Spleen (tissue), 13 donors: Measurements from ENCODE around the gene AHI1. TPM values are rescaled to one million over a fixed set of nuclear protein-coding genes. Genes with fewer than 3 reads are reported as not detected.
A peak's percentile ranks its signal among the peaks of the same experiment; 100 is the strongest.

Source experiments
- DNase-seq: peaks from one replicate; pipeline ENCODE4 v3.0.0-alpha.2; 2020
- H3K27ac ChIP-seq, 8 donors: fragments of 200-600 bp; sonication (generic) in 7 of 8; 1 replicate in 4 of 8; 2 replicates in 4 of 8; pipeline versions ENCODE4 v1.5.0 to v1.8.0; 2016 to 2021; ENCODE audit warnings: inconsistent platforms in 4 of 8, mild to moderate bottlenecking in 4 of 8, moderate library complexity in 1 of 8
- H3K27me3 ChIP-seq, 7 donors: fragments of 200-600 bp; sonication (generic) in 6 of 7; replicated peaks in 1 of 7; 1 replicate in 4 of 7; 2 replicates in 3 of 7; pipeline versions ENCODE4 v1.5.0 to v1.8.0; 2016 to 2021; ENCODE audit warnings: inconsistent platforms in 3 of 7, mild to moderate bottlenecking in 1 of 7
- H3K36me3 ChIP-seq, 6 donors: fragments of 200-600 bp; sonication (generic) in 5 of 6; 1 replicate in 4 of 6; 2 replicates in 2 of 6; pipeline versions ENCODE4 v1.5.0 to v1.8.0; 2016 to 2021; ENCODE audit warnings: inconsistent platforms in 2 of 6
- H3K4me1 ChIP-seq, 6 donors: fragments of 200-600 bp; sonication (generic) in 5 of 6; 1 replicate in 3 of 6; 2 replicates in 3 of 6; pipeline versions ENCODE4 v1.5.0 to v1.8.0; 2016 to 2021; ENCODE audit warnings: inconsistent platforms in 3 of 6
- H3K4me3 ChIP-seq, 8 donors: fragments of 200-600 bp; sonication (generic) in 7 of 8; 1 replicate in 4 of 8; 2 replicates in 4 of 8; pipeline versions ENCODE4 v1.5.0 to v1.8.0; 2016 to 2021; ENCODE audit warnings: inconsistent platforms in 4 of 8, mild to moderate bottlenecking in 4 of 8, moderate library complexity in 2 of 8
- H3K9me3 ChIP-seq, 8 donors: fragments of 200-600 bp; sonication (generic) in 7 of 8; 1 replicate in 4 of 8; 2 replicates in 4 of 8; pipeline versions ENCODE4 v1.5.0 to v1.8.0; 2016 to 2021; ENCODE audit warnings: inconsistent platforms in 4 of 8
- CTCF ChIP-seq, 11 experiments: fragments of 200-600 bp in 7 of 11; fragments of 450-650 bp in 4 of 11; sonication (generic) in 4 of 11; IDR thresholded peaks in 8 of 11; conservative IDR thresholded peaks in 3 of 11; 1 replicate in 7 of 11; 2 replicates in 4 of 11; pipeline versions ENCODE4 v1.4.0 to v1.8.0; 2016 to 2021; ENCODE audit warnings: antibody characterized with exemption in 11 of 11, inconsistent platforms in 4 of 11, mild to moderate bottlenecking in 1 of 11
- POLR2A ChIP-seq, 3 donors: fragments of 450-650 bp; IDR thresholded peaks; one replicate each; pipeline ENCODE4 v1.5.1; 2017; ENCODE audit warnings: antibody characterized with exemption in 3 of 3, mild to moderate bottlenecking in 1 of 3
- POLR2AphosphoS5 ChIP-seq, 3 donors: sonication (generic); formaldehyde crosslinking; IDR thresholded peaks; one replicate each; pipeline ENCODE4 v1.5.1; 2017; ENCODE audit warnings: antibody characterized with exemption in 3 of 3
- WGBS, 5 donors: extraction: QIAGEN DNeasy Blood & Tissue Kit in 3 of 5; methylation state at CpG; one replicate each; pipeline versions ENCODE4 v1.1.5 to v1.1.7; 2013 to 2018; 5-methylcytosine and 5-hydroxymethylcytosine counted together
- intact Hi-C: fragments of 100-400 bp; cut with DNase I; formaldehyde crosslinking; loops from one replicate; pipeline ENCODE4 v1.15.0; 2023; ENCODE audit warnings: low total_unique reads
- long read RNA-seq, 2 donors: transcript quantifications; one replicate each; lab custom pipeline, GENCODE V29; 2026
- polyA plus RNA-seq, 3 donors: library from polyadenylated mRNA; stranded (reverse); fragments of 200-250 nt; gene quantifications; one replicate each; pipeline ENCODE4 v1.2.1, GENCODE V29; 2013
- total RNA-seq, 7 donors: library from RNA; depleted of rRNA in 3 of 7; stranded (reverse); fragments of >200 nt in 3 of 7; fragmentation: NEBNext Ultra II Directional in 4 of 7; extraction: Animal tissue kit (Norgen Biotek cat#: 25700) in 4 of 7; gene quantifications; one replicate each; pipeline versions ENCODE4 v1.1.0 to v1.2.1, GENCODE V29; 2016 to 2021
- donor health status: healthy with polysubstance abuse.
- donor health status: DM: no; HTN: no; CAD: no; lungs with moderate emphysema.
- donor health status: DM: no; HTN: no; CAD: no.
- donor health status: Bipolar disorder and iron deficiency.
- donor health status: healthy.
- donor health status: DM: no; HTN: no; CAD: no.
- donor health status: DM: yes; HTN: yes; CAD: no.

The AHI1 gene
- total RNA-seq (10 to 100 TPM; 11.0 to 21.8 (median 18.5) TPM), polyA plus RNA-seq (1 to 10 TPM; 3.6 to 9.5 (median 7.5) TPM)
- long read RNA-seq, donor 1, partial matches to known transcripts = 0 of 2 reads
- long read RNA-seq, donor 1, other reads (novel, unspliced or antisense) = 0 of 2 reads
- long read RNA-seq, donor 2, partial matches to known transcripts = 0 of 2 reads
- long read RNA-seq, donor 2, other reads (novel, unspliced or antisense) = 0 of 2 reads

- Histone ChIP-seq H3K9me3 (no peaks in the 10 kb centered on the region), H3K27me3 (no peaks in the 10 kb centered on the region), H3K36me3 (peaks cover 0 to 7% (median 0%) of the 10 kb centered on the region in 6 donors), H3K4me1 (peaks cover 12 to 28% (median 20%) of the 10 kb centered on the region in 6 donors), H3K27ac (peak within 1 kb of the TSS; percentile 86 to 95 (median 92)), H3K4me3 (peak within 1 kb of the TSS; percentile 82 to 97 (median 96))
- 0 to 2% (median 0%) methylated on average over 12 to 85 of the region's 85 CpGs for WGBS, 5 donors
- peak; percentile 97 for DNase-seq
- intact Hi-C loops = no loop called here
- peak; percentile 92 to 98 (median 95) for TF ChIP-seq POLR2AphosphoS5 (IDR thresholded peaks at IDR 0.05)
- peak in 2 of 3 donors; percentile 73 to 88 for TF ChIP-seq POLR2A (IDR thresholded peaks at IDR 0.05)
- TF ChIP-seq CTCF (IDR thresholded peaks at IDR 0.05 in 8 of 11, conservative IDR thresholded peaks at IDR 0.05 in 3 of 11) = peak in 7 of 11 experiments; percentile 31 to 57 (median 45)
Observed at GRCh38 chr6:135497412-135498184, at the start of gene AHI1. AHI1 (minus strand) TSS chr6:135497740; CDS start chr6:135492237, 5,503 bp downstream.

DNA sequence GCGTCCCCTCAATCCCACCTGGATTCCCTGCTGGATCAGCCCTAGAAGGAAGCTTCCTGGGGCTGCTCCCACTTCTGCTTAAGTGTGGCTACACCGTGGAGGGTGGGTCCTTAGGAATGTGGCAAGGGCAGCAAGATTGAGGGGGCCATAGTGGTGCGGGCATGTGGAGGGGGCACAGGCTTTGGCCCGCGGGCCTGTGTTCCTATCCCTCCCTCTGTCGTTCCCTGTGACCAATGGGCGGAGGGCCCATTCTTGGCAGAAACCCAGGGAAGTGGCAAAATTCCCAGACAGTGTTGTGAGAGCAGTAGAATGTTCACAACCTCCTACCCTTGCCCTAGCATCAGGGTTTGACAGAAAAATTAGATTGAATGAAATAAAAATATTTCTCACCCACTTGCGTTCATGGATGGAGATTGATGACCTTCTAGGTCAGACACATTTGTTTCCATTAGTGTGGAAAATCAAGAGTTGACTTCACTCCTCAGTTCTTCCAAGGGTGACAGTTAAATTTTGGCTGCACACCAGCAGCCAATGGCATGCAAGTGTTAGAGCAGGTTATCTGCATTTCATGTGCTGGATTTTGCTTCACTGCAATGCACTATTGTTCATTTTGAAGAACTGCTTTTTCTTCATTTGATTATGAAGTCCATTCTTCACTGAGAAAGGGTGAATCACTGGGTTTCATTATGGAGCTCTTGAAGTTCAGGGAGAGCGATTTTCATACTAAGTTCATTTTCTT, 49.3 kb upstream of the AHI1 start:
- H3K36me3 ChIP-seq = no peaks in the 10 kb centered on the region
- DNase-seq = no peak
- H3K27ac ChIP-seq = no peak overlapping the region
- intact Hi-C loops = no loop called here
- H3K27me3 ChIP-seq = no peaks in the 10 kb centered on the region
- H3K4me1 ChIP-seq = no peaks in the 10 kb centered on the region
- H3K9me3 ChIP-seq = peaks cover 0 to 3% (median 0%) of the 10 kb centered on the region in 8 donors
- 81 to 90% (median 84%) methylated on average over 9 of the region's 9 CpGs for WGBS, 5 donors
- no peak for TF ChIP-seq POLR2AphosphoS5 (IDR thresholded peaks at IDR 0.05)
- no peak for TF ChIP-seq POLR2A (IDR thresholded peaks at IDR 0.05)
- no peak for TF ChIP-seq CTCF (IDR thresholded peaks at IDR 0.05 in 8 of 11, conservative IDR thresholded peaks at IDR 0.05 in 3 of 11)
- H3K4me3 ChIP-seq = no peak overlapping the region

GRCh38 chr6:135546206-135546605, 48.7 kb upstream of the AHI1 start:
- peaks cover 0 to 3% (median 0%) of the 10 kb centered on the region in 8 donors for H3K9me3 ChIP-seq
- TF ChIP-seq POLR2AphosphoS5 (IDR thresholded peaks at IDR 0.05) = no peak
- TF ChIP-seq CTCF (IDR thresholded peaks at IDR 0.05 in 8 of 11, conservative IDR thresholded peaks at IDR 0.05 in 3 of 11) = no peak
- no peak for TF ChIP-seq POLR2A (IDR thresholded peaks at IDR 0.05)
- H3K4me3 ChIP-seq = no peak overlapping the region
- H3K4me1 ChIP-seq = no peaks in the 10 kb centered on the region
- H3K27me3 ChIP-seq = no peaks in the 10 kb centered on the region
- no peak for DNase-seq
- no peak overlapping the region for H3K27ac ChIP-seq
- WGBS, 5 donors = 64 to 84% (median 72%) methylated on average over 2 of the region's 2 CpGs
- no peaks in the 10 kb centered on the region for H3K36me3 ChIP-seq
- intact Hi-C loops = no loop called here
